Measurements from ENCODE around the gene CACNA2D4.

Gene CACNA2D4

GRCh38 chr12:1811281-1811947 lies 107.0 kb downstream of the CACNA2D4 start:
- DNase-seq, result no peak

DNA sequence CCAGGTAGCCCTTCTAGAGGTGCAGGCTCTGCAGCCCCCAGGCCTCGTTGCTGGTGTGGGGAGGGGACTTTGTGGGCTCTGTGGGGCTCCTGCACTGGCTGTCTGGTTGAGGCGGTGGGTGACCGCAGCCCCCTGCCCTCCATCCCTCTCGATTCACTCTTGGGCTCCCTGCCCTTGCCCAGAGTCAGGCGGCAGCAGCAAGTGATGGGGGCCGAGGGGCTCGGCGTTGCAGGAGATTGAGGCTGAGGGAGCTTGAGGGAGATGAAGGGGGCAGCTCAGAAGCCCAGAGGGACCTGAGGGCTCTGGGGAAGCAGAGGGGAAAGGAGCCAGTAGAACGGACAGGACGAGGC lies 107.5 kb downstream of the CACNA2D4 start:
- no peak for DNase-seq

DNA sequence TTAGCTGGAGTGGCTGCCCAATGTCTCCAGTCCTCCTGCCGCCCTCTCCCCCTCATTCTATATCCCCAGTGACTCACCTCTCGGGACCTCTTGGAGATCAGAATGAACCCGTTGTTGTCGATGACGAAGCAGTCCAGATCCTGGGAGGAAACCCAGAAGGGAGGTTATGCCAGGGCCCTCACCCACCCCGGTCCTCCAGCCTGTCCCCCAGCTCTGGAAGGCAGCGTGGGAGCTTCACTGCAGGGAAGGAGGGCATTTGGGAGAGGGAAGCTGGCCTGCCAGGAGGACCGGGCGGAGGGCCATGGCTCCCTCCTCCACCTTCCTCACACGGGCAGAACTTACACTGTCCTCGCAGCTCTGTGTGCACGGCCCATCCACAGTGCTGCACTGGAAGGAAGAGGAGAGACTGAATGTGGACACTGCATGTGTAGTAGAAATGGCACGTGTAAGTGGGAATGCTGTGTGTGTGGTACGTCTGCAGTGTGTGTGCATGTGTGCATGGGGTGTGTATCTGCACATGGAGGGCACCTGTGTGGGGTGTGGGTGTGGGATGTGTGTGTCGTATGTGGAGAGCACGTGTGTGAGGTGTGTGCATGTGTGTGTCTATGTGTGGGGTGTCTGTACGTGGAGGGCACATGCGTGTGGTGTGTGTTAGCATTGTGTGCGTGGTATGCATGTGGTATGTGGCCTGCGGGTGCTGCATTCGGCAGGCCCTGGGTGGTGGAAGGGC lies 108.1 kb downstream of the CACNA2D4 start:
- no peak for DNase-seq

DNA sequence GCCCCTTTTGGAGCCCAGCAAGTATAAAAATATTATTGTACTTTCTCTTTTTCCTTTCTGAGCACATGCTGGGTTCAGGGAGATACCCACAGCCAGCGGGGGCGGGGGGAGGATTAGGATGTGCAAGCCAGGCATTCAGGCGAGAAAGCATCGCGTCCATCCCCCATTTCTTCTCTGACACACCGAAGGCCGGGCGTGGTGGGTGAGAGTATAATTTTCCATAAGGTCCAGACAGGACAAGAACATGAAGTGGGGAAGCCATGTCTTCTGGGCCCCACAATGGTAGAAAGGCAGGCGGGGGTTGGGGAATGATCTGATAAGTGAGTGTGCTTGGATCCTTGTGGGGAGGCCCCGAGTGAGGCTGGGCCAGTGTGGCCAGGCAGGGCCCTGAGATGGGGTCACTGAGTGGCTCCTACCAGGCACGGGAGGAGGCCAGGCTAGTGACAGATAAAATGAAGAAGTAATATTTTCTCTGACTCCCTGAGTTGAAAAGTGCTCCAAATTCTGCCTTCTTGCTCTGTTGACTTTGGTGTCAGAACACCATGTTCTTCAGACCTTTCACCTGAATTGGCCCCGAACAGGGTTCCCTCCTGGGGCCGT lies 108.8 kb downstream of the CACNA2D4 start:
- DNase-seq, result no peak

DNA sequence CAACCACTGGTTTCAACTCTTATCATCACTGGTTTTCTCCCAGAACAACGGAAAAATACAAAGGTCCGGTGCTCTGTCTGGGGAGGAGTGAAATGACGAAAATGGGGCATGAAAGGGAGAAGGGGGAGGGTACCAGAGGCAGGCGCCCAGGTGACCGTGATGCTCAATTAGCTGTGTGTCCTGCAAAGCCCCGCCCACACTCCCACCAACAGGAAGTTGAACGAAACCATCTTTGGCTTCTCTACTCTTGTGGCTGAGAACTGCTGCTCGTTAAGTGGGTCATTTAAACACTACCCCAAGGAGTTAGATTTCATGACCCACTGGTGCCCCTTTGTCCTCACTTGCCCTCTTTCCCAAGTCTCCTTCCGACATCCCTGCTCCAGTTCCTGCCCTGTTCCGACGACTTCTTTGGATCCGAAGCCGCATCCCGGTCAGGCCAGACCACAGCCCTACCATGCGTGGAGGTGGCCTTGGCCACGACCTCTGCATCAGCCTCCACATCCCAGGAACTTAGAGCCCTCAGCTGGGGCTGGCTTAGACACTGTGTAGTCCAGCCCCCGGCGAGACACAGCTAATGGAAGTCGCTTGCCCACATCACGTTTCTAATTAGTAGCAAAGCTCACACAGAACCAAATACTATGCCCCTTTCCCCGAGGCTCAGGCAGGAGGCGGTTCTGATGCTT lies 109.5 kb downstream of the CACNA2D4 start:
- DNase-seq, result no peak

GRCh38 chr12:1808036-1808797 lies 110.2 kb downstream of the CACNA2D4 start:
- no peak for DNase-seq

- DNase-seq, result no peak
Measured at GRCh38 chr12:1807087-1807860, 111.2 kb downstream of the CACNA2D4 start.

GRCh38 chr12:1806301-1807086 lies 112.0 kb downstream of the CACNA2D4 start:
- no peak for DNase-seq

- DNase-seq, result no peak
Measured at GRCh38 chr12:1805441-1806081, 112.9 kb downstream of the CACNA2D4 start.

DNA sequence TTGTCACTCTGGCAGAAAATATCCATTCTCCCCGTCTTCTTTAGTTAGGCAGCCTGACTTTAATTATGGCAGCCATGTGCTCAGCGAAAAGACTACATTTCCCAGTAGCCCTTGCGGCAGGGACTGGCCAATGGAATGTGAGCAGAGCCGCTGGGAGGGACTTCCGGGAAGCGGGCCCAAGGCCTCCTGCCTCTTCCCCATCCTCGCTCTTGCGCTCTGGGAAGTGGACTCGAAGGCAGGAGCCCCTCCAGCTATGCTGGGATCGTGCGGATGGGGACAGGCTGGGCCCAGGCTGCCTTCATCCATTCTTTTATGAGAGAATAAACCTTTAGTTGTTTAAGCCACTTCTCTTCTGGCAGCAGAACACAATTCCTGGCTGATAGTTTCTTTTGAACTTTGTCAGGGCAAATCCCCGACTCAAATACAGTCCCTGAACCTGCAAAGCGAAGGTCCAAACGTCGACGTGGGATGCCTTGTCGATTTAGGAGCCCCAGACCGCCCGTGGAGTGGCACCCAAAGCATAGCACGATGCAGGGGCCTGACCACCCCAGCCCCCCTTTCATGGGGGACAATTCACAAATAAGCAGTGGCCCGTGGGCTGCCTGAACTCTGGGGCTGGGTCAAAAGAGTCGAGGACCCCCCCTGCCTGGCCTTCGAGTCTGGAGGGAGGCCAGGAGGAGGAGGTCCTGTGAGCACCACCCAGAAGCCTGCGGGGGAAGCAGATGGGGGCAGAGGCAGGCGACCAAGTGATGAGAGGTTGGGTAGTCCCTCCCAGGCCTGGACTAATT lies 113.7 kb downstream of the CACNA2D4 start:
- peak; percentile 94 for DNase-seq

DNA sequence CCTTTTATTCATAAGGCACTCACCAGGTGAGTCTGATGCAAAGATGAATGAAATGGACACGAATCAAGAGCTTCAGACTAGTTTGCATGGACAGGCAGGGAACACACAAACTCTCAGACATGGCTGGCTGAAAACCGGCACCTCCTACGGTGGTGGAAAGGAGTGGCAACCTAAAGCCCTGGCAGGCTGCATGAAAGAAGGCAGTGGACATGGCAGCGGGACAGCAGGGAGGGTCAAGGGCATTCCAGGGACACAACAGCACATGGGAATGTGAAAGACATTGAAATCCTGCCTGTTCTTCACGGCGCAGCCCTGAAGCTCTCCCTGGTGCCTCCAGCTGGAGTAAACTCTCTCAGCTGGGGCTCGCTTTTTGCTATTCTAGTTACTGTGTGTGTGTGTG lies 114.7 kb downstream of the CACNA2D4 start:
- DNase-seq, result no peak

DNA sequence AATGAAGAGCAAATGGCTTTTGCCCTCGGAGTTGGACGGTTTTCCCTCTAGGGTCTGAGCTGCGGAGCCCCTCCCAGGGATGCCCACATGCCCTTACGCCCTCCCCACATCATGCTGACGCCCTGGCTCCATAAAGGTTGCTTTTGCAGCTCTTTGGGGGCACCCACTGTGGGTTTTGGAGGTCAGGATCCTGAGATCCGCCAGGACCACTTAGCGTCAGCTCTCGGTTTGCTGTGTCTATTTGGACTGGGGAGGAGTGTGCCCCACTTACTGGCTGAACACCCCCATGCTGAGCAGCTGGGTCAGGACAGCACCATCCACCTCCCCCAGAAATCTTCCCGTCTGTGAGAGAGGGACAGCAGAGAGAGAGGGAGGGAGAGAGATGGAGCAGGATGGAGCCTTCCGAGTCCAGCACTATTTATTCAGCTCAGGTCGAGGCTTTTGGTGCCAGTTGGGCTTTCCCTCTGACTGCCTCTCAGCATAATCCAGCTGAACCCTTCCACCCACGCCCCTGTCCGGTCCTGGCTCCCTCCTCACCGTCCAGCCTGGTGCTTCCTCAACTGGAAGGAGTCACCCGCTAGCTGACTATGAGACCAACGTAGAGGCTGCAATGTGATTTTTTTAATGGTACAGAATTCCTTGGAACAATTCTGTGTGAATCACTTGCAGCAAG lies 117.0 kb downstream of the CACNA2D4 start:
- DNase-seq, result no peak

GRCh38 chr12:1800401-1801302 lies 117.8 kb downstream of the CACNA2D4 start:
- DNase-seq, result no peak

DNA sequence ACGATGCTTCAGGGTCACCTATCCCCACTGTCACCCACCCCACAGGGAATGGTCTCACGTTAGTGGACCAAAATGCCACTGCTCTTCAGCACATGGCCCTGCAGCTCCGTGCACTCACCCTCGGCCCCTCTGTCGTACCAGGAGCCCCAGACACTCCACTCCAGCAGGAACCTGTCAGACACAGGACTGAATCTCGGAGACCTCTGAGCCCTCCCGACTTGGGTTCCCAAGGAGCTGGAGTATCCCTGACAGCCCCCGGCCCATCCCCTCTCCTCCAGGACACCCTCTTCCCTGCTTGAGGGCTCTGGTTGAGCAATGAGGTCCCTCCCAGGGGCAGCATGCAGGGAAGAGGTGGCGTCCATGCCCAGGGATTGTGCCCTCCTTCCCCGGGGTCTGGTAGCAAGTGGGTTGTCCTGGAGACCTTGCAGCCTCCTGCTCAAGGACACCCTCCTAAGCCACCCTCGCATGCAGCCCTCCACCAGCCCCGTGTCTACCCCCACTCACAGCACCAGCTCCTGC lies 118.5 kb downstream of the CACNA2D4 start:
- DNase-seq, result no peak

GRCh38 chr12:1799051-1799881 lies 119.2 kb downstream of the CACNA2D4 start:
- no peak for DNase-seq

DNA sequence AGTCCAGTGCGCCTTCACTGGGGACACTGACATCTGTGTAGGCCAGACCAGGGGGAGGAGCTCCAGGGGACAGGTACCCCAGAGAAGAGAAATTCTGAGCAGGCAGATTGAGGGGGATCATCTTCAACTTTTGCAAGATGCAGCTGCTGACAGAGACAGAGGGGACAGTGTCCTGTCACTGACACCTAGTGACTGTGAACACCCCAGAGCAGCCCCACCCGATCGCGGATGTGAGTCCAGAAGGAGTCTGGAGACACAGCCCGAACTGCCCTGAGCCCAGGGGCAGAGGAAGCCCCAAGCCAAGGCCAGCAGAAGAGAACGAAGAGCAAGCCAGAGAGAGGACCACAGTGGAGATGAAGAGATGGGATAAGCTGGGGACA lies 119.8 kb downstream of the CACNA2D4 start:
- no peak for DNase-seq

- DNase-seq, result no peak
Measured at GRCh38 chr12:1797991-1798640, 120.3 kb downstream of the CACNA2D4 start.

Measured in NCI-H69 (cell line).